GM21717 (cell line): ENCODE data around the gene ALDOB.

Experiments used
- ATAC-seq: cut with Tn5 transposase; IDR thresholded peaks from one replicate; pipeline ENCODE4 v1.9.1; 2021; ENCODE audit warnings: mild to moderate bottlenecking, moderate library complexity; ENCODE audit not compliant: unreplicated experiment

The ALDOB gene

DNA sequence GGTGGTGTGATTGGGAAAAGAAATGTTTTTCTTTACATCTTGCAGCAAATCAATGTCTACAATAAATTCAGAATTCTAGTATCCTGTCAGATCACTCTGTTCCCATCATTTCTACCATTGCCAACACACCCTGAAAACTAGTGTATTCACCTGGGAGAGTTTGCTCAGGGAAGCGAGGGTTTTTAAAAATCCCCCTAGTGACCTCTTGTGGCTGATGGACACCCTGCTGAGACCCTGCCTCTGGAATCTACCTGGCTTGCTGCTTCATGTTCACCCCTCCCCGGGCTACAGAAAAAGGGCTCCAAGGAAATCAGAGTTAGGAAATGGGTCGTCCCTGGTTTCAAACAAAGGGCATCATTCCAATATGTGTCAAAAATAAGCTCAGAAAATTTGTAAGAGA is 21.4 kb upstream of the ALDOB start:
- ATAC-seq, result no peak

DNA sequence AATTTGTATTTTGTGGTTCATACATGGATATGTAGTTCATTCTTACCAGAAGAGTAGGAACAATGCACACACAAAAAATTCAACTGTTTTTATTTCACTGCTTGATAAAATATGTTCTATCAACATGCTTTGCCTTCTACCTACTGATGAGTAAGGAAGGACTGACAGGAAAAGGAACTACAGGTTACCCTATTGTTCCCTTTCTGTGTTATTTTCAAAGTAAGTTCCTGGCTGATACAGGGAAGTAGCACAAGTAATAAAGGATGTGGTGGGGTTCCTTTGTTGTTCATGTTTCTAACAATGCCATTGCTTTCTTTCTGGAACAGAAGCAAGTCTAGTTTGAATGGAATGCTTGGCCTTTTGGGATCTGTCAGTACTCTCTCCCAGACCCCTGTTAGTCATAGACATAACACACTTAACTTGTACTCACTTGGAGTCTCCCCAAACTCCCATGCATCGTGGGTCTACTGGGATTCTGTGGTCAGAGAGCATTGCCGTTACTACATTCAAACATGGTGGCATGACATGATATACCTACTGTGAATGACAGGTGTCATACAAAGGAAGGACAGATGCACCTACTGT is 20.2 kb upstream of the ALDOB start:
- ATAC-seq, result no peak

DNA sequence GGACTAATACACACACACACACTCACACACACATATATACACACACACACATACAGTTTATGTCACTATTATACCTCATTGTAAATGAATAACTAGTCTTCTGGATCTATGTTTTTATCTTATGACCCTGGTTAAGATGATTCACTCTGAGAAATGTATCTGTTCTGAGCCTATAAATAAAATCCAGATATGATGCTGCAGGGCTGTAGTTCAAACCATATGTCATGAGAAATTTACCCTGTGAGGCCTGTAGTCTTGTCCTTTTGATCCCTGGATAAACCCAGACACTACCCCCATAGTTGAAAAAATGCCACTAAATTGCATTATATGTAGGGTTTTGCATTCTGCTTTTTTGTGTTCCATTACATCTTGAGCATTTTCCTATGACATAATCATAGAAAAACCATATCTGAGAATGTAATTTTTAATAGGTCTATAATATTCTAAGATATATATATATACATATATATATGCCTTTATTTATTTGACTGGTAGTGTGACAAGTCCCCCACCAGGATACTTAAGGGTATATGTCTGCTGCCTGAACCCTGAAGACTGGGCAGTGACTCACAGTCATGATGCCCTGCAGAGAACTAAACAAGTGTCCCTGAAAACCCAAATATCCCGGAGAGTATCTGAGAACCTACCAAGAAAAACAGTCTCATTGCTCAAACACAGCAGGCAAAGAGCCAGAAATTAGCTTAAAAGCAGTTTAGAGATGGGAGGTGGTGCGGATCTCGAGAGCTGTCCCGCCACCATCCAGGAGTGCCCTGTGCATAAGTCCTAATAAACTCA is 18.4 kb upstream of the ALDOB start:
- ATAC-seq, result no peak

DNA sequence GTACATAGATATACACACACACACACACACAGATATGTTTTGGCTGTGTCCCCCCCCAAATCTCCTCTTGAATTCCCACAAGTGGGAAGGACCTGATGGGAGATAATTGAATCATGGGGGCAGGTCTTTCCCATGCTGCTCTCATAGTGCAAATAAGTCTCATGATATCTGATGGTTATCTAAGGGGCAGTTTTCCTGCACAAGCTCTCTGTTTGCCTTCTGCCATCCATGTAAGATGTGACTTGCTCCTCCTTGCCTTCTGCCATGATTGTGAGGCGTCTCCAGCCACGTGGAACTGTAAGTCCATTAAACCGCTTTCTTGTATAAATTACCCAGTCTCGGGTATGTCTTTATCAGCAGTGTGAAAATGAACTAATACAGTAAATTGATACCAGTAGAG is 15.9 kb upstream of the ALDOB start:
- no peak for ATAC-seq

DNA sequence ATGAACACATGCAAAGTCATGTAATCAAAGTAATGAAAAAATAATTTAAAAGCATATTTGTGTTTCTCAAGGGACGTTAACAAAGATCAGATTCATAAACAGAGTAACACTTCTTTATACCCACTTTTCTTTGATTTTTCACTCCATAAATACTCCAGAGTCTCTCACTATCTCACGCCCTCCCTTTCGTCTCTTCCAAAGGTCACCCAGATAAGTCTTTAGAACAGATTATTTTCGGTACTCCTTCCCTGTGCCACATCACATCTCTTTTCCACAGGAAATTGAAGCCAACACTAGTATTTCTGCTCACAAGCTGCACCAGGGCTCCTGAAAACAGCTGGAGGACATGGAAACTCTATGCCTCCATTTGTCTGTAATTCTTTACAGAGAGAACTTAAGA is 15.4 kb upstream of the ALDOB start:
- no peak for ATAC-seq

DNA sequence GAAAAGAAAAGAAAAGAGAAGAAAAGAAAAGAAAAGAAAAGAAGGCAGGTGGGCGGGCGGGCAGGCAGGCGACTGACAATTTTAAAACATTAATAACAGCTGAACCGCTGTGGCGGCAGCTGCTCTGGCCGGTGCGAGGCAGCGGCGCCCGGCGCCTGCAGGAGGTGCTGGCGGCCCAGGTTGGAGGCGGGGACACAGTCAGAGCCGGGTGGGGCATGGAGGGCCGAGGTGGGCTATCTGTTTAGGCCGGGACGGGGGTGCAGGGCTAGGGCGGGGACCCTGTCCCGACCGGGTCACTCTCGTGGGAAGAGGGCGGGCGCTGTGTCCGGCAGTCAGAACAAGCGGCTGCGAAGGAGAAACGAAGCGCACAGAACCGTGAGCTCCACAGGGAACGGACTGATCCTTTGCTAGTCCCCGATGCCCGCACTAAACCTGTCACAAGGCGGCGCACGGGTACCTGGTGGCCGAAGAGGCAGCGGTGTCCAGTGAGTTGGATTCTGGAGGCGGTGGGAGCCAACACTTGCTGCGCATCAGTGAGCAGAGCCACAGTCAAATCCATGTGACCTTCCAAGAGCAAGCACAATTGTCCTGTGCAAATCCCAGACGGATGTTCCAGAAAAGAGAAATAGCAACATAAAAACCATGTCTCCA is 13.6 kb upstream of the ALDOB start:
- ATAC-seq, result peak; percentile 98

DNA sequence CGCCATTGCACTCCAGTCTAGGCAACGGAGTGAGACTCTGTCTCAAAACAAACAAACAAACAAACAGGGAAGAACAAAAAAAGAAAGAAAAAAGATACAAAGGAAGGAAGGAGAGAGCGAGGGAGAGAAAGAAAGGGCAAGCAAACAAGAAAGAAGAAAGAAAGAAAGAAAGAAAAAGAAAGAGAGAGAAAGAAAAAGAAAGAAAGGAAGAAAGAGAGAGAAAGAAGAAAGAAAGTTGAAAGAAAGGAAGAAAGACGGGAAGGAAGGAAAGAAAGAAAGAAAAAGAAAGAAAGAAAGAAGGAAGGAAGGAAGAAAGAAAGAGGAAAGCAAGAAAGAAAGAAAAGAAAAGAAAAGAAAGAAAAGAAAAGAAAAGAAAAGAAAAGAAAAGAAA is 13.1 kb upstream of the ALDOB start:
- no peak for ATAC-seq

DNA sequence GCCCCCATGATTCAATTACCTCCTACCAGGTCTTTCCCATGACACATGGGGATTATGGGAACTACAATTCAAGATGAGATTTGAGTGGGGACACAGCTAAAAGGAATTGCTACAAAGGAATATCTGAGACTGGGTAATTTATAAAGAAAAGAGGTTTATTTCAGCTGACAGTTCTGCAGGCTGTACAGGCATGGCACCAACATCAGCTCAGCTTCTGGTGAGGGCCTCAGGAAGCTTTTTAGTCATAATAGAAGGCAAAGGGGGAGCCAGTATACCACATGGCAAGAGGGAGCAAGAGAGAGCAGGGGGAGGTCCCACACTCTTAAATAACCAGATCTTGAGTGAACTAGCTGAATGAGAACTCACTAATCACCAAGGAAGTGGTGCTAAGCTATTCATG is 11.2 kb upstream of the ALDOB start:
- no peak for ATAC-seq

DNA sequence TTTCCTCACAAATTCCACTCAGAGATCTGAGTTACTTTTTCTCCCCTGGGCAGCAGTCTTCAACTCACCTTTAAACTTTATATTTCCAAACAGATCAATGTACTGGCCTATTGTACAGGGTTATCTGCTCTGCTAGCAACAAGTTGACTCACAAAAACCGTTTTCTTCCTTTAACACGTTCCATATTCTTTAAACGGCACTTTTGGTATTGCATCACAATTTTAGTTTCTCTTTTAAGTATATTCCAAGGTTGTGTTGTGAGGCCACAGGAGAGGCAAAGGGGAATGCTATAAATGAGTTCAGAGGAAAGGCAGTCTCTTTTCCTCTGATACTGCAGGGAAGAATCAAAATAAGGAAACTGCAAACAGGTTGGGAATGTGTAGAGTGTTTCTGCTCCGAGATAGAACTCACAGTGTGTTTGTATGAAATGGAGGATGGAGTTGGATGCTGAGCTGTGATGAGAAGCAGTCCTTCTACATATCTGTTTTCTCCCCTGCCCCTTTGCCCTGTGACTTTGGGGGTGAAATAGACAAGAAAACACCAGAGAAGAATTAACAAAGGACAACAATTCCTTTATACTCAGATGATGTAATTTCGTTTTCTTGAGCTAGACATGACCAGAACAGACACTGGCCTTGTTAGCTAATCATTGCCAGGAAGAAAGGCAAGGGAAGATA is 9.9 kb upstream of the ALDOB start:
- ATAC-seq, result no peak

DNA sequence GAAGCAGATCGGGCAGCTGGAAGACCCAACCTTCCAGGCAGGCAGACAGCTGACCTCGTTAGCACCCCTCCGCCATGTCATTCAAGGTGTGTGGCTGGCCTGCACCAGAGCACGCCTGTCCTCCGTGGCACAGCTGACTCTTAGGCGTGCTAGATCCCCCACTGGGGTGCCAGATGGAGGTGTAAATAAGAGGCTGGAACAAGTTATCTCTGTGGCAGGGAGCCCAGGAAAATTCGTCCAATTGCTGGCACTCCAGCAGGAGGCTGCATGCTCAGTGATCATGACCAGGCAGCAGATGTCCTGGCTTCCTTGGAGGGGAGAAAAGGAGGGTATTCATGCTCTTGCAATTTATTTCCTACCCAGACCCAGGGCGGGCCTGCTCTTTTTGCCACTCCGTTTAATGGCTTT is 7.8 kb upstream of the ALDOB start:
- ATAC-seq, result no peak

DNA sequence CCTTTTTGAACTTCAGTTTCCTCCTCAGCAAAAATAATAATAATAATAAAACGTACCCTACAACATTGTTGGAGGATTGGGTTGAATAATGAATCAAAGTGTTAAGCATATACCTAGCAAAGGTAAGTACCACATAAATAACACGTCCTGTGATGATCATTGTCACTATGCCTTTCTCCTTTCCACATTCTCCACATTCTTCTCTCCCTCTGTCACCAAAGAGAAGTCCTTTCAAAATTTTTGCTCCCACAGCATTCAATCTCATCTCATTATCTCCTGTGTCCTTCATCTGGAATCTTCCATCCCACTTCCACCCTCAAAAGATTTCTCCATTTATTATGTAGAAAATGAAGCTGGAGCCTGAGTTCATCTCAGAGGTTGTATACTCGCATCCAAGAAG is 7.2 kb upstream of the ALDOB start:
- ATAC-seq, result no peak

DNA sequence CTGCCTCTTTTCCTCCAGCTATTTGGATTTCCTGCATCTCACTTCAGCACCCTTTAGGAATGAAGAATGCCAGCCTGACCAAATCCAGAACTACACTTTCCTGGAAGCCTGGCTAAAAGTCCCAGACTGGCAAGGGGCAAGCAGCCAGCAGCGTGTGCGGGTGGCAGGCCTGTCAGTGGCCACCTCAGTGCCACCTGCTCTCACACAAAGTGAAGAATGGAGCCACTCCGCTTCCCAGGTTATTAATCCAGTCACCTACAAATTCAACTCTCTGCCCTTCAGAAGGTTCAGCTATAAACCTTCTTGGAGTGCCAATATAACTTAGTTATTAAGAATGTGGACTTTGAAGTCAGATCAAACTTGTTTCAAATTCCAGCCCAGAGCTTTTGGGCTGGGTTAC is 6.7 kb upstream of the ALDOB start:
- no peak for ATAC-seq

DNA sequence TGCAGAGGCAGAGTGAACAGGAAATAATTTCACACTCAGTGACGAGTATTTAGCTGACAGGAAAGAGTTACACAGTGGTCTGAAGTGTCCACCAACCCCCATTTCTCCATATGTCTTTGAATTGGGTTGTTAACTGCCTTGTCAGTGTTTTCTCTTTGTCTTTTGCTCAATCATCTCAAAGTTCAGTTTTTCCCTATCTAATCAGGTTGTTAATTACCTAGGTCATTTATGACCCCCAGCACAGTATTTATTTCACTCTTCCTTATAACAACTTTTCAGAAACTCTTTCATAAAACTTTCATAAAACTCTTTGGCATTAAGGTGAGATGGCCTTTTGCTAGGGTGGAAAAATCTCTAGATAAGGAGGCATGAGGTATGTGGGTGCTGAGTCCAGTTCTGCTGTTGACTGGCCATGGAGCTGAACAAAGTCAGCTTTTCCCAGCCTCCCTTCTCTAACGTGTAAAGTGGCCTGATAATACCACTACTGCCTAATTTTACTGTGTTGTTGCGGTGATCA is 5.2 kb upstream of the ALDOB start:
- ATAC-seq, result no peak

DNA sequence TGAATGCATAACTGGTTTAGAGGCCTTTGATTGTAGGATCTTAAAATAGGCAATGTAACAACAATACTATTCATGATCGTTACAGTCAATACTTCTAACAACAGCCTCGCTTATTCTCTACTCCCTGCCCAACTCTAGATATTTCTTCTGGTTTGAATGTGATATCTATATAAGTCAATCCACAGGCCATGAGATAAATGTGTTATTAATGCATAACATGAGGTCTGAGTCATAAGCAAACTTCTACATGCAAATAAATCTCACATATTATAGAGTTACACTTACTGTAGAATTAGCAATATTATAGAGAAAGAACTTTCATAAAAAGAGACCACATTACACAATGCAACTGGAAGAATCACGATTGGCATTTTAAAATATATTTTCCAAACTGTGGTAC is 2.9 kb upstream of the ALDOB start:
- ATAC-seq, result no peak

DNA sequence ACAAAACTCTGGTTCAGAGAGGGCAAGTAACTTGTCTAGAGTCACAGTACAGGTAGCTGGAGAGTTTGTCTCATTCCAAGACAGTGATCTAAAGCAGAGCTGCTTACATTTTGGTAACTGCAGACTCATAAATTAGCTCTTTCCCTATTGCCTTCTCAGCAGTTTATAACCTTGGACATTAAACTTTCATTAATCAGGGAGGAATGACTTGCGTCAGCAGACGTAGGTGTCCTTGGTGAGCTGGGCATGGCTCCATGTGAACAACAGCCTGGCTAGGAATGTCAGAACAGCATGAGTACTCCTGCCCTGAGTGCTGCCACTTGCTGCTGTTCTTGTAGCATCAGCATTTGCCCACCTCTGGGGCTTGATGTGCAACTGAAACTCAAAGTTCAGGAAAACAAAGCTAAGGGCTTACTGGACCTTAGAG is 2.2 kb upstream of the ALDOB start:
- no peak for ATAC-seq

DNA sequence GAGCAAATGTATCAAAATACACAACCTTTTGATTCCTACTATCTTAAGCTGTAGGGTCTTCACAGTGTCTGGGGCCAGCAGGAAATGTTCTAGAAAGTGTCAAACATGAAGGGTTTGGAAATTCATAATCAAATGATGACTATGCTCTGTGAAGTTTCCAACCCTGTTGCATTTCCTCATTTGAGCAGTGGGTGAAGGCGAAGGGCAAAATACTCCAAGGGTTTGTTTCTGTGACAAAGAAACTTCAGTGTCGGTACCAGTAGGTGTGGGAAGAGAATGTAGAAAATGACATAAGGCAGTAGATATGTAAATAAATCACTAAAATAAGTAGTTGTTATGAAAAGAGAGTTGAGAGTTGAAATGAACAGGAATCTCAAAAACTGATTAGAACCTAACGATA is 576 bp downstream of the ALDOB start:
- no peak for ATAC-seq

DNA sequence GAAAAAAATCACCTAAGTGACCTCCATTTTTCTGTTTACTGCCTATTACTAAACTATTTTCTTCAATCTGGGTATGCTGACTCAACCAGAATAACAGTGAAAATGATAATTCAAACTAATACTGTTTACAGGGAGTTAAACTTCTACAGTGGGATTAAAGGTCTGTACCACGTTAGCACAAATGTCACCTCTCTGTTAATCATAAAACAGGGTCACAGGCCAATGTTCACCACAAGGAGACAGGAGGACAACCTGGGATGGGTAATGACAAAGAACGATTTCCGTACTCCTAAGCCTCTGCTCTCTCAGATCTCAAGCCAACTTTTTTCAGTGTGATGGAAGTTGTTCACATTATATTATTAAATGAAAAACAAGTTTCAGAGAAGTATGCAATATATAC is 2.3 kb downstream of the ALDOB start:
- no peak for ATAC-seq

DNA sequence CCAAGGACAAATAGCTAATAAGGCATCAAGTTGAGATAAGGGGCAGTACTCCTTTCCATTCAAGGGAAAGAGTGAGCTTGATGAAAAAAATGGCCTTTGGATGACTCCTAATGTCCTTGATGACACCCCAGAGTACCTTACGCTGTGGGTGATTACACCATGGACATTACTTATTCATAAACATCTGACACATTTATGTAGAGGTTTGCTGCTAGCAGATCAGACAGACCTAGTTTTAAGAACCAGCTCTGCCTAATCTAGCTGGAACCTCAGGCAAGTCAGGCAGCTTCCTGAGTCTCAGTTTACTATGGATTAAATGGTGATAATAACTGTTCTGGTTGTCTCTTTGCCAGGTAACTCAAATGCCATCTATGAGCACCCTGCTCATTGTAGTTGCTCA is 2.8 kb downstream of the ALDOB start:
- no peak for ATAC-seq

DNA sequence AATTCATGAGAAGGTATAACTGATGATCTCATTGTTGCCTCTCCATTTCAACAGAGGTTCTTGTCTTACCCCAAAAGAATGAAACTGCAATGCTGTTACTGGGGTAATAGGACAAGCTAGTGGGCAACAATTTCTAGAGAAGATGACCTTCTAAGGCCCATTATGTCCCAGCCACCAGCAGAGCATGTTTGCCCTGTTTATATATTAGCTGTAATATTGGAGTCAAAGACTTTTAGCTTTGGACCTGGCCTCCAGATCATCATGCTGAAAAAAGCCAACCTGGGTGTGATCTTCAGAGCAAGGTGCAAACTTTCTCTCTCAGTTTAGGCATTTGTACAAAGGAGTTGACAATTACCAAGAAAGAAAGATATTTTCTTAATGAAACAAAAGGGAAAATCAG is 3.4 kb downstream of the ALDOB start:
- ATAC-seq, result no peak

DNA sequence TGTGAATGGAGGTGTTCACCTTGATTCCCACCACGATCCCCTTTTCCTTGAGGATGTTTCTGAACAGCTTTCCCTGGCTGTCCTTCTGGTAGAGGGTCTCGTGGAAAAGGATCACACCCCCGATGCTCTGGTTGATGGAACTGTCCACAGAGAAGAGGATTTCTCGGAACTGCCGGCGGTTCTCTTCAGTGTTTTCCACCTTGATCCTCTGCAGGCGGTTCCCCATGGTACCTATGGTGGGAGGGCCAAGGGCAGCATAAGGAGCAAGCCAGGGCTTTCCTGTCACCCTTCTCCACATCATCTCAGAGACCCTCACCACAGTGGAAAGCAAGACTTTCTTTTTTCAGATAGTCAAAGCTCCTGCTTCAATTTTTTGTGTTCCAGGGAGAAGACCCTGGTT is 5.8 kb downstream of the ALDOB start:
- ATAC-seq, result no peak

DNA sequence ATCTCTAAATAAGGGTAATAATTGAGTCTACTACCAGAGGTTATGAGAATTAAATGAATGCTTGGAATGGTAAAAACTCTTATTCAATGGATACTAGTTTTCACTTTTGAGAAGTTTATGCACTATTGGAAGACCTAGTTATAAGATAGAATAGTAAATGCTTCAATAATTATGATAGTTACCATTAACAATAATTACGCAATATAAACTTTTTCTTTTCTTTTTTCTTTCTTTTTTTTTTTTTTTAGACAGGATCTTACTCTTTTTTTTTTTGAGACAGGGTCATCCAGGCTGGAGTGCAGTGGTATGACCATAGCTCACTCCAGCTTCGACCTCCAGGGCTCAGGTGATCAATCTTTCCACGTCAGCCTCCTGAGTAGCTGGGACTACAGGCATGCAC is 6.7 kb downstream of the ALDOB start:
- no peak for ATAC-seq
